GM12872 (cell line): ENCODE measurements around the gene NCAN.

Experiments
- CTCF ChIP-seq: IDR thresholded peaks from 3 replicates; pipeline ENCODE4 v1.5.1; 2011; ENCODE audit warnings: low read depth, mild to moderate bottlenecking, low read length, moderate library complexity; ENCODE audit not compliant: insufficient read depth

Gene NCAN

GRCh38 chr19:19203012-19203856, 8.5 kb upstream of the NCAN start, which contains the start of gene NR2C2AP:
Gene NR2C2AP, minus strand, starts transcription at chr19:19203414. Its CDS starts 354 bp downstream, at chr19:19203060.
- TF ChIP-seq CTCF, result no peak

- TF ChIP-seq CTCF, result 0 out of 3 replicates have a peak, but pooled peaks have one; percentile 8
Measured at GRCh38 chr19:19204181-19204580, 7.6 kb upstream of the NCAN start.

- TF ChIP-seq CTCF, result no peak
Measured at GRCh38 chr19:19205416-19206410, 6.0 kb upstream of the NCAN start.

DNA sequence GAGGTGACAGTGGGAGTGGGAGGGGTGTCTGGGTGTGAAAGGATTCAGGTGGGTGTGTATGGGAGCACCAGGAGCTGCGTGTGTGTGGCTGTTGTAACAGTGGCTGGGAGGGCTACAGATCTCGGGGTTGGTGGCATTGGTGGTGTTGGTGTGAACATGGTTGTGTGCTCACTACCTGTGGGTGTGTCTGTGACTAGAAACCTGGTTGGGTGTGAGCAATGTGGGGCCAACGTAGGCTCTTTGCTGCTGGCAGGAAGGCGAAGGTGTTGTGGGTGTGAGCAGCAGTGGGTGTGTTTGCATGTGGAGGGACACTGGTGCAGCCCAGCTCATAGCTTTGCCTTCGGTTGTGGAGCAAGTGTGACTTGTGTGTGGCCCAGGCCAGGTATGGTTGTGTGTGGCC, 4.8 kb upstream of the NCAN start:
- TF ChIP-seq CTCF, result no peak

DNA sequence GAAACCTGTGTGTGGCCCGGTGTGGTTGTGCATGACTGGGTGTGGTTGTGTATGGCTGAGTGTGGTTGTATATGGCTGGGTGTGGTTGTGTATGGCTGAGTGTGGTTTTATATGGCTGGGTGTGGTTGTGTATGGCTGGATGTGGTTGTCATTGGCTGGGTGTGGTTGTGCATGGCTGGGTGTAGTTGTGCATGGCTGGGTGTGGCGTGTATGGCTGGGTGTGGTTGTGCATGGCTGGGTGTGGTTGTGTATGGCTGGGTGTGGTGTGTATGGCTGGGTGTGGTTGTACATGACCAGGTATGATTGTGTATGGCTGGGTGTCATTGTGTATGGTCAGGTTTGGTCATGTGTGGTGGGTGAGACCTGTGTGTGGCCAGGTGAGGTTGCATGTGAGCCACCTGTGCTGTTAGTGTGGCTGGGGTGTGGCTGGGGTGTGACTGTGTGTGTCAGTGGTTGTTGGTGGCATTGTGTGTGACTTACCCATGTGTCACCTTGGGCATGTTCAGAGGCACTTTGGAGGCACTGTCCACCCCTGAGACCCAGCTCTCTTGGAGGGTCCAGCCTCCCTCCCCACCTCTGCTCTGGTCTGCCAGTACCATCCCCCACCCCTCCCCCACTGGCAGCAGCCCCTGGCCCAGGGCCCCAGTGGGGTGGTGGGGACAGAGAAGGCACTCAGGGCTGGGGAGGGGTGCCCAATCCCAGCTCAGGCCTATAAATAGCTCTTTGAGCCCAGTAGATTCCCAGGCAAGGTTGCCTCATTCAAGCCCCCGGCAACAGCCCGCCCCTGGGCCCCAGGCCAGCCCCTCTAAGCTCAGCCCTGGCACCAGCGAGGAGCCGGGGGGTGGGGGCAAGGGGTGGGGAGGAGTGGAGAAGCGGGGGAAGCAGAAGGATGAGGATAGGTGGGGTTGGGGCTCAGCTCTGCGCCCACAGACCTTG, 3.9 kb upstream of the NCAN start:
- no peak for TF ChIP-seq CTCF

DNA sequence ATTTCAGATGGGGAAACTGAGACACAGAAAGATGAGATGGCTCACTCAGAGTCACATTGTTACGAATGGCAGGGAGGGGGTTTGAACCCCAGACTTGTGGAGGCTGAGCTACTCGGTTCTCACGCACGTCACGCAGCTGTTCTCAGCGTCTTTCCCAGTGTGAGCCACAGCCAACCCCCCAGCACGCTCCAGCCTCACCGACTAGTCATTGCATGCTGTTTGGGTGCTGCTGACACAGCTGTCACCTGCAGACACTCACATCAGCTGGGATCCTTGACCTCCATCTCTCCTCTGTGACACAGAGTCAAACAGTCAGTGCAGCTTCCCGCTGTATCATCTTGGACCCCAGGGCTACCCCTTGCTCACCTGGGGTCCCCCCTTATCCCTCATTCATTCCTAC, 2.4 kb upstream of the NCAN start:
- no peak for TF ChIP-seq CTCF
